ENCODE results near the gene SORT1. TPM values are rescaled to one million over a fixed set of nuclear protein-coding genes. Genes with fewer than 3 reads are reported as not detected.

SORT1 gene
- total RNA-seq, 1 donor: 48.5 TPM

GRCh38 chr1:109383854-109384253, 13.9 kb downstream of the SORT1 start:
- H3K4me3 ChIP-seq (ENCODE audit: insufficient read depth, low read length): no peak overlapping the region
- peaks cover 22% of the 10 kb centered on the region for H3K4me1 ChIP-seq (ENCODE audit: insufficient read depth, low read length)
- peak overlapping the region; percentile 5 for H3K4me2 ChIP-seq (ENCODE audit: insufficient read depth, low read length)
- H3K79me2 ChIP-seq (ENCODE audit: insufficient read depth, low read length): peaks cover 73% of the 10 kb centered on the region
- H3K27me3 ChIP-seq (ENCODE audit: insufficient read depth, low read length): no peaks in the 10 kb centered on the region
- H2AFZ ChIP-seq (ENCODE audit: low read length): no peak overlapping the region
- no peak for DNase-seq (ENCODE audit: insufficient read length, low spot score, missing footprints)
- no peak overlapping the region for H3K27ac ChIP-seq (ENCODE audit: low read depth, low read length)
- TF ChIP-seq, protein P1, sequence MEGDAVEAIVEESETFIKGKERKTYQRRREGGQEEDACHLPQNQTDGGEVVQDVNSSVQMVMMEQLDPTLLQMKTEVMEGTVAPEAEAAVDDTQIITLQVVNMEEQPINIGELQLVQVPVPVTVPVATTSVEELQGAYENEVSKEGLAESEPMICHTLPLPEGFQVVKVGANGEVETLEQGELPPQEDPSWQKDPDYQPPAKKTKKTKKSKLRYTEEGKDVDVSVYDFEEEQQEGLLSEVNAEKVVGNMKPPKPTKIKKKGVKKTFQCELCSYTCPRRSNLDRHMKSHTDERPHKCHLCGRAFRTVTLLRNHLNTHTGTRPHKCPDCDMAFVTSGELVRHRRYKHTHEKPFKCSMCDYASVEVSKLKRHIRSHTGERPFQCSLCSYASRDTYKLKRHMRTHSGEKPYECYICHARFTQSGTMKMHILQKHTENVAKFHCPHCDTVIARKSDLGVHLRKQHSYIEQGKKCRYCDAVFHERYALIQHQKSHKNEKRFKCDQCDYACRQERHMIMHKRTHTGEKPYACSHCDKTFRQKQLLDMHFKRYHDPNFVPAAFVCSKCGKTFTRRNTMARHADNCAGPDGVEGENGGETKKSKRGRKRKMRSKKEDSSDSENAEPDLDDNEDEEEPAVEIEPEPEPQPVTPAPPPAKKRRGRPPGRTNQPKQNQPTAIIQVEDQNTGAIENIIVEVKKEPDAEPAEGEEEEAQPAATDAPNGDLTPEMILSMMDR (IDR thresholded peaks at IDR 0.05; ENCODE audit: extremely low read depth, low read depth, low read length): no peak
- no peaks in the 10 kb centered on the region for H4K20me1 ChIP-seq (ENCODE audit: insufficient read depth, low read length)
- H3K9me3 ChIP-seq (ENCODE audit: low read depth, low read length): peaks cover 2% of the 10 kb centered on the region
- H3K36me3 ChIP-seq (ENCODE audit: insufficient read depth, low read length): no peaks in the 10 kb centered on the region

DNA sequence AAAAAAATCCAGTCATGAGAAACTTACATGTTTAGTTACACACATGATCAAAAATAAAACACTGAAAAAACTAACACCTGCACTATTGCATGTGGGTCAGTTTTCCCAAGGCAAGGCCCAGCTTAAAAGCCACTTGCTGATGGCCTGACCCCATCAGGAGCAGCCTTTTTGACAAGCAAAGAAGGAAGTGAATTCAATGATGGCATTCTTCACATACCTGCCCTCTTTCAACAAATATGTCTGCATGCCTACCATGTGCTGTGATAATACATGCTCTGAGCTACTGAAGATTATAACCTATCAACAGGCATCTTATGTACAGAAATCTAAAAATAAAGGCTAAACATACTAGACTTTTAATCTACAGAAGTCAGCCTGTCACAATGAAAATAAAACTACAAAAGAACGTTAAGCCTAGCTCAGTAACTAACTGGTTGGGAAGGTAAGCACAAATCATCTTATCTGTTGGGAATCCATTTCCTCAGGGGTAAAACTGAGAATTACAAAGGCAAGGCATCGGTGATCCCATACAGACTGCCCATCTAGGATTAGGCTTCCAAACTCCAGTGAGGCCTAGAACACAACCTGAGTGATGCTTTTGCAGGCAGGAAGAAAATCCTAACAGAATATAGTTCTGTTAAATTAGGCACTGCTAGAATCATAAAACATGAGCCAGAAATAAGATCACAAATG, 14.5 kb downstream of the SORT1 start:
- Histone ChIP-seq H3K79me2 (ENCODE audit: insufficient read depth, low read length) (peaks cover 68% of the 10 kb centered on the region), H3K4me3 (ENCODE audit: insufficient read depth, low read length) (no peak overlapping the region), H2AFZ (ENCODE audit: low read length) (no peak overlapping the region), H3K36me3 (ENCODE audit: insufficient read depth, low read length) (no peaks in the 10 kb centered on the region), H3K9me3 (ENCODE audit: low read depth, low read length) (peaks cover 2% of the 10 kb centered on the region), H3K27me3 (ENCODE audit: insufficient read depth, low read length) (no peaks in the 10 kb centered on the region), H3K4me2 (ENCODE audit: insufficient read depth, low read length) (no peak overlapping the region), H4K20me1 (ENCODE audit: insufficient read depth, low read length) (no peaks in the 10 kb centered on the region), H3K4me1 (ENCODE audit: insufficient read depth, low read length) (peaks cover 22% of the 10 kb centered on the region), H3K27ac (ENCODE audit: low read depth, low read length) (no peak overlapping the region)
- TF ChIP-seq, protein P1 (IDR thresholded peaks at IDR 0.05; ENCODE audit: extremely low read depth, low read depth, low read length): no peak
- DNase-seq (ENCODE audit: insufficient read length, low spot score, missing footprints): no peak

DNA sequence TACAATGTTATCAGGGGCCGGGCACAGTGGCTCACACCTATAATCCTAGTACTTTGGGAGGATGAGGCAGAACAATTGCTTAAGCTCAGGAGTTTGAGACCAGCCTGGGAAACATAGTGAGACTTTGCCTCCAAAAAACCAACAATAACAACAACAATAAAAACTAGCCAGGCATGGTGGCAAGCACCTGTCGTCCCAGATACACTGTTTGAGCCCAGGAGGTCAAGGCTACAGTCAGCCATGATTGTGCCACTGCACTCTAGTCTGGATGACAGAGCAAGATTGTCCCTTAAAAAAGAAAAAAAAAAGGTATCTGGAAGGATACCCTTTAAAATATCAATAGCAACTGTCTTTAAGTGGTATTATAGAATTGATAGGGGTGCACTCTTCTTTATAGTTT, 16.1 kb downstream of the SORT1 start:
- Histone ChIP-seq H2AFZ (ENCODE audit: low read length) (no peak overlapping the region), H3K4me3 (ENCODE audit: insufficient read depth, low read length) (no peak overlapping the region), H3K79me2 (ENCODE audit: insufficient read depth, low read length) (peaks cover 73% of the 10 kb centered on the region), H3K27me3 (ENCODE audit: insufficient read depth, low read length) (no peaks in the 10 kb centered on the region), H3K9me3 (ENCODE audit: low read depth, low read length) (peaks cover 2% of the 10 kb centered on the region), H3K36me3 (ENCODE audit: insufficient read depth, low read length) (no peaks in the 10 kb centered on the region), H3K4me1 (ENCODE audit: insufficient read depth, low read length) (peaks cover 28% of the 10 kb centered on the region), H4K20me1 (ENCODE audit: insufficient read depth, low read length) (no peaks in the 10 kb centered on the region), H3K27ac (ENCODE audit: low read depth, low read length) (no peak overlapping the region), H3K4me2 (ENCODE audit: insufficient read depth, low read length) (no peak overlapping the region)
- TF ChIP-seq, protein P1 (IDR thresholded peaks at IDR 0.05; ENCODE audit: extremely low read depth, low read depth, low read length): no peak
- no peak for DNase-seq (ENCODE audit: insufficient read length, low spot score, missing footprints)

DNA sequence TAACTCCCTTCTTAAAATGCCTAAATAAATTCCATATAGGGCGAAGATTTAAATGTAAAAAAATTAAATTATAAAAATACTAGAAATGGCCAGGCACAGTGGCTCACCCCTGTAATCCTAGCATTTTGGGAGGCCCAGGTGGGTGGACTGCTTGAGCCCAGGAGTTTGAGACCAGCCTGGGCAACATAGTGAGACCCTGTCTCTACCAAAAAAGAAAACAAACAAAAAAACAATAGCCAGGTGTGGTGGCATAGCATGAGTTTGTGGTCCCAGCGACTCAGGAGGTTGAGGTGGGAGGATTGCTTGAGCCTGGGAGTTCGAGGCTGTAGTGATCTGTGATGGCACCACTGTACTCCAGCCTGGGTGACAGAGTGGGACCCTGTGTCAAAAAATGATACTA, 17.8 kb downstream of the SORT1 start:
- Histone ChIP-seq H3K36me3 (ENCODE audit: insufficient read depth, low read length) (no peaks in the 10 kb centered on the region), H3K79me2 (ENCODE audit: insufficient read depth, low read length) (peaks cover 67% of the 10 kb centered on the region)

More for the DNA sequence above, 17.8 kb downstream of the SORT1 start:
- Histone ChIP-seq H4K20me1 (ENCODE audit: insufficient read depth, low read length) (no peaks in the 10 kb centered on the region), H2AFZ (ENCODE audit: low read length) (no peak overlapping the region), H3K4me3 (ENCODE audit: insufficient read depth, low read length) (no peak overlapping the region), H3K9me3 (ENCODE audit: low read depth, low read length) (peaks cover 2% of the 10 kb centered on the region), H3K27me3 (ENCODE audit: insufficient read depth, low read length) (no peaks in the 10 kb centered on the region), H3K4me2 (ENCODE audit: insufficient read depth, low read length) (no peak overlapping the region), H3K4me1 (ENCODE audit: insufficient read depth, low read length) (peaks cover 40% of the 10 kb centered on the region), H3K27ac (ENCODE audit: low read depth, low read length) (peak overlapping the region; percentile 26)
- TF ChIP-seq, protein P1 (IDR thresholded peaks at IDR 0.05; ENCODE audit: extremely low read depth, low read depth, low read length): no peak
- no peak for DNase-seq (ENCODE audit: insufficient read length, low spot score, missing footprints)

Data from osteoblast (primary cell).